Measurements from ENCODE around the gene C1orf105.

DNA sequence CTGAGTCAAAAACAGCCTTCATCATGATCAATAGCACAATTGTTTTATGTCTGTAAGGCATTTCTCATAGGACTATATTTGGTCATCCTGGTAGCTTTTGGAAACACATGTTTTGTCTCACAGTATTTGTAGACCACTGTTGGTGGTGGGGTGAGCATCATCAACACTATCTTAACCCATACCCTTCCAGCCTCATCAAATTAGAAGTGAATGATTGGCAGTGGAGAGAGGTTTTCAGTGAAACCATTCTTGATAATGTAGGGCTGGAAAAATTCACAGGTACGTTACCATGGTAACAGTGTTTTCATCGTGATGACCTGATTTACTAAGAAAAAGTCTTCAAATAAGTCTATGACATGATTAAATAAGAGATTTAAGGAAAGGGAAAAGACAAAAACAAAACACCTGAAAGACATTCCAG is 45.3 kb upstream of the C1orf105 start:
- TF ChIP-seq, protein P1, sequence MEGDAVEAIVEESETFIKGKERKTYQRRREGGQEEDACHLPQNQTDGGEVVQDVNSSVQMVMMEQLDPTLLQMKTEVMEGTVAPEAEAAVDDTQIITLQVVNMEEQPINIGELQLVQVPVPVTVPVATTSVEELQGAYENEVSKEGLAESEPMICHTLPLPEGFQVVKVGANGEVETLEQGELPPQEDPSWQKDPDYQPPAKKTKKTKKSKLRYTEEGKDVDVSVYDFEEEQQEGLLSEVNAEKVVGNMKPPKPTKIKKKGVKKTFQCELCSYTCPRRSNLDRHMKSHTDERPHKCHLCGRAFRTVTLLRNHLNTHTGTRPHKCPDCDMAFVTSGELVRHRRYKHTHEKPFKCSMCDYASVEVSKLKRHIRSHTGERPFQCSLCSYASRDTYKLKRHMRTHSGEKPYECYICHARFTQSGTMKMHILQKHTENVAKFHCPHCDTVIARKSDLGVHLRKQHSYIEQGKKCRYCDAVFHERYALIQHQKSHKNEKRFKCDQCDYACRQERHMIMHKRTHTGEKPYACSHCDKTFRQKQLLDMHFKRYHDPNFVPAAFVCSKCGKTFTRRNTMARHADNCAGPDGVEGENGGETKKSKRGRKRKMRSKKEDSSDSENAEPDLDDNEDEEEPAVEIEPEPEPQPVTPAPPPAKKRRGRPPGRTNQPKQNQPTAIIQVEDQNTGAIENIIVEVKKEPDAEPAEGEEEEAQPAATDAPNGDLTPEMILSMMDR (IDR thresholded peaks at IDR 0.05; ENCODE audit: low read length): no peak
- TF ChIP-seq EZH2 (optimal IDR thresholded peaks at IDR 0.05; ENCODE audit: low read depth, low read length): no peak
- TF ChIP-seq EZH2phosphoT487 (IDR thresholded peaks at IDR 0.05; ENCODE audit: low read length): no peak

Measured in MM.1S (cell line).